Activated T-helper 1 cell treated with anti-CD3 and anti-CD28 coated beads, Interleukin-12 subunit alpha, Interleukin-12 subunit beta, Interleukin-2, Interleukin-4 antibody, amounts not matched to agents 30 ng/mL and 10 ng/mL and 1 ng/mL, durations not matched to agents 14 hours and 24 hours and 36 hours (primary cell): ENCODE measurements around the gene KRT27. TPM values are rescaled to one million over a fixed set of nuclear protein-coding genes. Genes with fewer than 3 reads are reported as not detected.

Source experiments
- DNase-seq: peaks from one replicate; pipeline ENCODE4 v3.0.0; 2021; ENCODE audit warnings: low spot score
- H3K27ac Mint-ChIP-seq: one replicate; pipeline ENCODE4 v1.8.0; 2021; ENCODE audit warnings: mild to moderate bottlenecking, mixed read lengths
- H3K27me3 Mint-ChIP-seq: one replicate; pipeline ENCODE4 v1.8.0; 2022; ENCODE audit warnings: mild to moderate bottlenecking, moderate library complexity, mixed read lengths; ENCODE audit not compliant: insufficient read depth
- H3K36me3 Mint-ChIP-seq: one replicate; pipeline ENCODE4 v1.8.0; 2021; ENCODE audit warnings: low read depth, mixed read lengths
- H3K4me1 Mint-ChIP-seq: one replicate; pipeline ENCODE4 v1.8.0; 2021; ENCODE audit warnings: low read depth, mixed read lengths
- H3K4me3 Mint-ChIP-seq: one replicate; pipeline ENCODE4 v1.8.0; 2021; ENCODE audit warnings: mild to moderate bottlenecking, moderate library complexity, mixed read lengths
- H3K9me3 Mint-ChIP-seq: one replicate; pipeline ENCODE4 v1.8.0; 2021; ENCODE audit warnings: mixed read lengths
- intact Hi-C: fragments of 100-400 bp; cut with micrococcal nuclease; formaldehyde crosslinking; loops from one replicate; pipeline ENCODE4 v1.15.1; 2024
- total RNA-seq: library from RNA; stranded (reverse); gene quantifications from 2 replicates; pipeline ENCODE4 v1.2.3, GENCODE V29; 2022

Gene KRT27
- total RNA-seq, 1 donor from 2014 or later: not detected

- Mint-ChIP-seq H3K4me3 (no peak within 1 kb of the TSS), H3K36me3 (no peaks in the 10 kb centered on the region), H3K27ac (no peak within 1 kb of the TSS), H3K4me1 (no peaks in the 10 kb centered on the region), H3K9me3 (no peaks in the 10 kb centered on the region), H3K27me3 (peaks cover 22% of the 10 kb centered on the region)
- intact Hi-C loops: loop anchor here (5.0 to 10.0 kb wide), 3 partner anchors 105 to 747 kb away; no protein-coding TSS in a partner anchor
- DNase-seq: no peak
Measured at GRCh38 chr17:40799859-40800258, 17.5 kb upstream of the KRT27 start, which contains the start of gene KRT28. KRT28 (minus strand) TSS chr17:40799959; CDS start chr17:40799893, 66 bp downstream.

- intact Hi-C loops: no loop called here
- Mint-ChIP-seq H3K36me3 (no peaks in the 10 kb centered on the region), H3K4me1 (no peaks in the 10 kb centered on the region), H3K27ac (no peak overlapping the region), H3K4me3 (no peak overlapping the region), H3K27me3 (peaks cover 22% of the 10 kb centered on the region), H3K9me3 (no peaks in the 10 kb centered on the region)
- DNase-seq: no peak
Measured at GRCh38 chr17:40796846-40797245, 14.5 kb upstream of the KRT27 start.

GRCh38 chr17:40795019-40795667 lies 12.8 kb upstream of the KRT27 start:
- H3K4me1 Mint-ChIP-seq: no peaks in the 10 kb centered on the region
- H3K4me3 Mint-ChIP-seq: no peak overlapping the region
- H3K36me3 Mint-ChIP-seq: no peaks in the 10 kb centered on the region
- no peaks in the 10 kb centered on the region for H3K9me3 Mint-ChIP-seq
- no peak overlapping the region for H3K27ac Mint-ChIP-seq
- peaks cover 22% of the 10 kb centered on the region for H3K27me3 Mint-ChIP-seq
- intact Hi-C loops: no loop called here
- DNase-seq: no peak

- H3K36me3 Mint-ChIP-seq: no peaks in the 10 kb centered on the region
- no peaks in the 10 kb centered on the region for H3K4me1 Mint-ChIP-seq
- H3K27ac Mint-ChIP-seq: no peak overlapping the region
- intact Hi-C loops: no loop called here
- no peaks in the 10 kb centered on the region for H3K9me3 Mint-ChIP-seq
- H3K27me3 Mint-ChIP-seq: peaks cover 22% of the 10 kb centered on the region
- no peak overlapping the region for H3K4me3 Mint-ChIP-seq
- DNase-seq: no peak
Measured at GRCh38 chr17:40794466-40794865, 12.1 kb upstream of the KRT27 start.

GRCh38 chr17:40793832-40794231 lies 11.5 kb upstream of the KRT27 start:
- Mint-ChIP-seq H3K4me1 (no peaks in the 10 kb centered on the region), H3K9me3 (no peaks in the 10 kb centered on the region)
- intact Hi-C loops: no loop called here

GRCh38 chr17:40791787-40792436 lies 9.6 kb upstream of the KRT27 start:
- intact Hi-C loops: no loop called here
- H3K4me3 Mint-ChIP-seq: no peak overlapping the region
- no peaks in the 10 kb centered on the region for H3K9me3 Mint-ChIP-seq
- DNase-seq: no peak
- H3K4me1 Mint-ChIP-seq: no peaks in the 10 kb centered on the region
- no peak overlapping the region for H3K27ac Mint-ChIP-seq
- H3K36me3 Mint-ChIP-seq: no peaks in the 10 kb centered on the region
- H3K27me3 Mint-ChIP-seq: peaks cover 22% of the 10 kb centered on the region

More at GRCh38 chr17:40793832-40794231, 11.5 kb upstream of the KRT27 start:
- H3K36me3 Mint-ChIP-seq: no peaks in the 10 kb centered on the region
- H3K4me3 Mint-ChIP-seq: no peak overlapping the region
- no peak for DNase-seq
- no peak overlapping the region for H3K27ac Mint-ChIP-seq
- peaks cover 22% of the 10 kb centered on the region for H3K27me3 Mint-ChIP-seq

- H3K4me1 Mint-ChIP-seq: no peaks in the 10 kb centered on the region
- intact Hi-C loops: no loop called here
- DNase-seq: no peak
Measured at GRCh38 chr17:40791111-40791510, 8.8 kb upstream of the KRT27 start.

GRCh38 chr17:40779181-40779909 lies 3.0 kb downstream of the KRT27 start:
- intact Hi-C loops: no loop called here
- Mint-ChIP-seq H3K9me3 (no peaks in the 10 kb centered on the region), H3K27me3 (peaks cover 50% of the 10 kb centered on the region), H3K4me3 (no peak overlapping the region), H3K4me1 (no peaks in the 10 kb centered on the region), H3K36me3 (no peaks in the 10 kb centered on the region), H3K27ac (no peak overlapping the region)
- DNase-seq: no peak

More at GRCh38 chr17:40791111-40791510, 8.8 kb upstream of the KRT27 start:
- no peak overlapping the region for H3K4me3 Mint-ChIP-seq
- no peaks in the 10 kb centered on the region for H3K36me3 Mint-ChIP-seq
- H3K9me3 Mint-ChIP-seq: no peaks in the 10 kb centered on the region
- no peak overlapping the region for H3K27ac Mint-ChIP-seq
- H3K27me3 Mint-ChIP-seq: peaks cover 18% of the 10 kb centered on the region

GRCh38 chr17:40778461-40778860 lies 3.9 kb downstream of the KRT27 start:
- no peaks in the 10 kb centered on the region for H3K9me3 Mint-ChIP-seq
- H3K27ac Mint-ChIP-seq: no peak overlapping the region
- H3K36me3 Mint-ChIP-seq: no peaks in the 10 kb centered on the region
- intact Hi-C loops: no loop called here
- DNase-seq: no peak
- H3K27me3 Mint-ChIP-seq: peaks cover 50% of the 10 kb centered on the region
- no peaks in the 10 kb centered on the region for H3K4me1 Mint-ChIP-seq
- no peak overlapping the region for H3K4me3 Mint-ChIP-seq

GRCh38 chr17:40777971-40778370 lies 4.4 kb downstream of the KRT27 start:
- no peak for DNase-seq
- no peaks in the 10 kb centered on the region for H3K4me1 Mint-ChIP-seq
- intact Hi-C loops: no loop called here
- no peaks in the 10 kb centered on the region for H3K36me3 Mint-ChIP-seq
- H3K9me3 Mint-ChIP-seq: no peaks in the 10 kb centered on the region
- no peak overlapping the region for H3K27ac Mint-ChIP-seq
- H3K4me3 Mint-ChIP-seq: no peak overlapping the region
- peaks cover 47% of the 10 kb centered on the region for H3K27me3 Mint-ChIP-seq

GRCh38 chr17:40777459-40777858 lies 4.9 kb downstream of the KRT27 start:
- no peak for DNase-seq
- no peak overlapping the region for H3K27ac Mint-ChIP-seq
- no peaks in the 10 kb centered on the region for H3K4me1 Mint-ChIP-seq
- no peaks in the 10 kb centered on the region for H3K36me3 Mint-ChIP-seq
- H3K9me3 Mint-ChIP-seq: no peaks in the 10 kb centered on the region
- peaks cover 52% of the 10 kb centered on the region for H3K27me3 Mint-ChIP-seq
- intact Hi-C loops: no loop called here
- no peak overlapping the region for H3K4me3 Mint-ChIP-seq

GRCh38 chr17:40775945-40776344 lies 6.4 kb downstream of the KRT27 start:
- peaks cover 51% of the 10 kb centered on the region for H3K27me3 Mint-ChIP-seq
- no peak overlapping the region for H3K4me3 Mint-ChIP-seq
- no peak for DNase-seq
- no peaks in the 10 kb centered on the region for H3K4me1 Mint-ChIP-seq
- no peaks in the 10 kb centered on the region for H3K9me3 Mint-ChIP-seq
- H3K27ac Mint-ChIP-seq: no peak overlapping the region
- intact Hi-C loops: no loop called here
- H3K36me3 Mint-ChIP-seq: no peaks in the 10 kb centered on the region

- Mint-ChIP-seq H3K27ac (no peak within 1 kb of the TSS), H3K36me3 (no peaks in the 10 kb centered on the region), H3K27me3 (peaks cover 40% of the 10 kb centered on the region), H3K4me3 (no peak within 1 kb of the TSS), H3K4me1 (no peaks in the 10 kb centered on the region), H3K9me3 (no peaks in the 10 kb centered on the region)
- DNase-seq: no peak
- intact Hi-C loops: no loop called here
Measured at GRCh38 chr17:40772101-40772500, 10.2 kb downstream of the KRT27 start, which contains the start of gene KRT26. KRT26 (minus strand) TSS chr17:40772201; CDS start chr17:40772113, 88 bp downstream.
